ENCODE data around the gene PARD3B. TPM values are rescaled to one million over a fixed set of nuclear protein-coding genes. Genes with fewer than 3 reads are reported as not detected.

PARD3B gene
- total RNA-seq, 1 experiment from 2014 or later: 6.4 TPM

GRCh38 chr2:205210494-205210893 lies 665.2 kb downstream of the PARD3B start:
- Histone ChIP-seq H4K8ac (replicated peaks; ENCODE audit: insufficient read length, low read depth, low read length) (no peak overlapping the region), H3K56ac (ENCODE audit: insufficient read length, low read depth, low read length) (no peak overlapping the region), H3K4me2 (ENCODE audit: insufficient read depth, insufficient read length, low read length) (no peak overlapping the region), H3K9me3 (ENCODE audit: control insufficient read depth, low read depth, low read length) (no peaks in the 10 kb centered on the region), H3K18ac (ENCODE audit: insufficient read length, low read depth, low read length) (no peak overlapping the region), H4K91ac (ENCODE audit: insufficient read length, low read depth, low read length) (no peak overlapping the region), H2BK120ac (ENCODE audit: low read depth, low read length, poor library complexity, severe bottlenecking) (no peak overlapping the region), H4K20me1 (ENCODE audit: control insufficient read depth, insufficient read depth, insufficient read length) (no peaks in the 10 kb centered on the region), H3K14ac (ENCODE audit: insufficient read depth, low read length) (no peak overlapping the region), H3K9ac (ENCODE audit: extremely low read depth, insufficient read length, low read length) (no peak overlapping the region), H3K27me3 (ENCODE audit: insufficient read depth, low read length) (no peaks in the 10 kb centered on the region), H2AFZ (ENCODE audit: low read length) (no peak overlapping the region), H3K79me1 (ENCODE audit: insufficient read depth, low read depth, low read length, poor library complexity, severe bottlenecking) (no peaks in the 10 kb centered on the region), H2BK5ac (ENCODE audit: insufficient read length, low read length) (no peak overlapping the region), H3K23ac (ENCODE audit: insufficient read length, low read depth, low read length) (no peak overlapping the region), H3T11ph (ENCODE audit: low read length) (no peak overlapping the region), H2AK5ac (ENCODE audit: insufficient read length, low read length) (no peak overlapping the region), H2BK12ac (ENCODE audit: insufficient read length, low read depth, low read length) (no peak overlapping the region), H2BK20ac (ENCODE audit: low read depth, low read length, poor library complexity, severe bottlenecking) (no peak overlapping the region), H4K5ac (ENCODE audit: insufficient read length, low read depth, low read length) (no peak overlapping the region), H3K79me2 (ENCODE audit: insufficient read depth, low read length) (no peaks in the 10 kb centered on the region), H3K27ac (ENCODE audit: insufficient read length, low read depth, low read length) (no peak overlapping the region), H3K23me2 (ENCODE audit: insufficient read length, low read depth, low read length, poor library complexity, severe bottlenecking) (no peaks in the 10 kb centered on the region), H3K4me1 (ENCODE audit: insufficient read depth, low read length) (peaks cover 2% of the 10 kb centered on the region; the same call in 1 of the 2 replicates), H3K4ac (ENCODE audit: low read depth, low read length) (no peak overlapping the region), H2BK15ac (ENCODE audit: low read depth, low read length) (no peak overlapping the region)
- Mint-ChIP-seq H3K4me3 (no peak overlapping the region), H3K36me3 (ENCODE audit: insufficient read depth in 1 of 3, low read depth in 3 of 3) (no peaks in the 10 kb centered on the region), H3K27me3 (ENCODE audit: low read depth) (no peaks in the 10 kb centered on the region), H3K9me3 (0 out of 5 replicates have a peak, but pooled peaks cover 0 to under 1% of the 10 kb centered on the region in 2 experiments), H3K4me1 (peaks cover 14 to 19% of the 10 kb centered on the region in 2 experiments), H3K27ac (no peak overlapping the region)
- no CpG with 5 or more reads among the region's 2 CpGs for WGBS (ENCODE audit: extremely low coverage, insufficient read length, low lambda C conversion rate)
- no peak for DNase-seq
- TF ChIP-seq CTCF (conservative IDR thresholded peaks at IDR 0.05): no peak

Data from H9 (cell line).